Smooth muscle cell (in vitro differentiated cells): ENCODE measurements around the gene PTPRC. TPM values are rescaled to one million over a fixed set of nuclear protein-coding genes. Genes with fewer than 3 reads are reported as not detected.

Experiments used
- DNase-seq: peaks from one replicate; lab custom pipeline; 2025; ENCODE audit not compliant: unreplicated experiment; lab: John Stamatoyannopoulos, UW
- H2AFZ ChIP-seq: fragments of 200-600 bp; sonication (generic); 2 replicates; pipeline ENCODE4 v1.6.0; 2016; ENCODE audit warnings: antibody characterized with exemption, low read depth, mild to moderate bottlenecking
- H3F3A ChIP-seq: fragments of 200-600 bp; sonication (generic); 2 replicates; pipeline ENCODE4 v1.6.0; 2017; ENCODE audit warnings: antibody characterized with exemption, low read depth
- H3K27ac ChIP-seq: fragments of 200-600 bp; sonication (generic); 2 replicates; pipeline ENCODE4 v1.5.1; 2016; ENCODE audit warnings: low read depth, mild to moderate bottlenecking
- H3K27me3 ChIP-seq: fragments of 200-600 bp; sonication (generic); 2 replicates; pipeline ENCODE4 v1.6.1; 2016; ENCODE audit warnings: low read depth, mild to moderate bottlenecking
- H3K36me3 ChIP-seq: fragments of 200-600 bp; sonication (generic); 2 replicates; pipeline ENCODE4 v1.5.1; 2016; ENCODE audit warnings: low read depth
- H3K4me1 ChIP-seq: fragments of 200-600 bp; sonication (generic); 2 replicates; pipeline ENCODE4 v1.5.1; 2016; ENCODE audit warnings: low read depth
- H3K4me2 ChIP-seq: fragments of 200-600 bp; sonication (generic); 2 replicates; pipeline ENCODE4 v1.6.0; 2016; ENCODE audit warnings: mild to moderate bottlenecking
- H3K4me3 ChIP-seq: fragments of 200-600 bp; sonication (generic); 2 replicates; pipeline ENCODE4 v1.5.1; 2016; ENCODE audit warnings: mild to moderate bottlenecking
- H3K79me2 ChIP-seq: fragments of 200-600 bp; sonication (generic); 2 replicates; pipeline ENCODE4 v1.6.0; 2016; ENCODE audit warnings: low read depth, mild to moderate bottlenecking
- H3K9ac ChIP-seq: fragments of 200-600 bp; sonication (generic); 2 replicates; pipeline ENCODE4 v1.6.0; 2016; ENCODE audit warnings: low read depth
- H3K9me3 ChIP-seq: fragments of 200-600 bp; sonication (generic); replicated peaks from 2 replicates; pipeline ENCODE4 v1.5.1; 2016; ENCODE audit warnings: low read depth
- H4K20me1 ChIP-seq: fragments of 200-600 bp; sonication (generic); 2 replicates; pipeline ENCODE4 v1.6.0; 2016; ENCODE audit warnings: low read depth
- CTCF ChIP-seq: fragments of 200-600 bp; sonication (generic); IDR thresholded peaks from 2 replicates; pipeline ENCODE4 v1.5.1; 2017; ENCODE audit warnings: borderline replicate concordance, mild to moderate bottlenecking, antibody characterized with exemption; ENCODE audit not compliant: insufficient read depth, poor library complexity, severe bottlenecking
- WGBS: methylation state at CpG from one replicate; pipeline ENCODE4 v1.1.7; 2016; ENCODE audit warnings: low lambda C conversion rate; 5-methylcytosine and 5-hydroxymethylcytosine counted together
- polyA plus RNA-seq: library from polyadenylated mRNA; unstranded; fragments of >200 nt; fragmentation: Nextera tagmentation; extraction: Ambion mirVana; gene quantifications from 2 replicates; pipeline ENCODE4 v1.2.1, GENCODE V29; 2016
- total RNA-seq: library from RNA; depleted of rRNA; stranded (reverse); fragments of >200 nt; gene quantifications from 2 replicates; pipeline ENCODE4 v1.2.3, GENCODE V29; 2014

The PTPRC gene
- total and polyA plus RNA-seq, 2 experiments from 2014 or later = 0.04 TPM; not detected in 1

- H3K9ac ChIP-seq = no peak overlapping the region
- H3F3A ChIP-seq = no peaks in the 10 kb centered on the region
- no peaks in the 10 kb centered on the region for H3K79me2 ChIP-seq
- H3K27ac ChIP-seq = no peak overlapping the region
- no peaks in the 10 kb centered on the region for H4K20me1 ChIP-seq
- no peaks in the 10 kb centered on the region for H3K27me3 ChIP-seq
- DNase-seq = no peak
- H3K36me3 ChIP-seq = no peaks in the 10 kb centered on the region
- no peak for TF ChIP-seq CTCF
- H3K4me2 ChIP-seq = no peak overlapping the region
- no peaks in the 10 kb centered on the region for H3K9me3 ChIP-seq
- no peaks in the 10 kb centered on the region for H3K4me1 ChIP-seq
- H2AFZ ChIP-seq = no peak overlapping the region
- no peak overlapping the region for H3K4me3 ChIP-seq
- 92% methylated on average over 2 of the region's 2 CpGs for WGBS
These were observed 11.1 kb downstream of the PTPRC start for GRCh38 chr1:198649968-198650338.

GRCh38 chr1:198650506-198650905, 11.7 kb downstream of the PTPRC start:
- no peak for DNase-seq
- 0% methylated on average over 1 of the region's 1 CpG for WGBS
- H3K4me2 ChIP-seq = no peak overlapping the region
- no peak overlapping the region for H2AFZ ChIP-seq
- H3K36me3 ChIP-seq = no peaks in the 10 kb centered on the region
- TF ChIP-seq CTCF = no peak
- no peaks in the 10 kb centered on the region for H3K79me2 ChIP-seq
- no peak overlapping the region for H3K4me3 ChIP-seq
- H4K20me1 ChIP-seq = no peaks in the 10 kb centered on the region
- H3K4me1 ChIP-seq = no peaks in the 10 kb centered on the region
- H3K9me3 ChIP-seq = no peaks in the 10 kb centered on the region
- H3K9ac ChIP-seq = no peak overlapping the region
- no peaks in the 10 kb centered on the region for H3F3A ChIP-seq
- no peak overlapping the region for H3K27ac ChIP-seq
- H3K27me3 ChIP-seq = no peaks in the 10 kb centered on the region

GRCh38 chr1:198651650-198652400, 13.0 kb downstream of the PTPRC start:
- Histone ChIP-seq H3K4me2 (no peak overlapping the region), H3K36me3 (no peaks in the 10 kb centered on the region), H3K9me3 (no peaks in the 10 kb centered on the region), H3K27ac (no peak overlapping the region), H2AFZ (peak overlapping the region; percentile 1), H3K4me1 (peaks cover 9% of the 10 kb centered on the region), H4K20me1 (no peaks in the 10 kb centered on the region), H3K79me2 (no peaks in the 10 kb centered on the region), H3K4me3 (no peak overlapping the region), H3F3A (no peaks in the 10 kb centered on the region), H3K27me3 (no peaks in the 10 kb centered on the region), H3K9ac (no peak overlapping the region)
- no peak for DNase-seq
- no peak for TF ChIP-seq CTCF
- WGBS = 74% methylated on average over 7 of the region's 7 CpGs
